ENCODE measurements around the gene SPRED2. TPM values are rescaled to one million over a fixed set of nuclear protein-coding genes. Genes with fewer than 3 reads are reported as not detected.
A peak's percentile ranks its signal among the peaks of the same experiment; 100 is the strongest.

The SPRED2 gene
- total RNA-seq, 1 experiment from 2014 or later: 6.1 TPM

DNA sequence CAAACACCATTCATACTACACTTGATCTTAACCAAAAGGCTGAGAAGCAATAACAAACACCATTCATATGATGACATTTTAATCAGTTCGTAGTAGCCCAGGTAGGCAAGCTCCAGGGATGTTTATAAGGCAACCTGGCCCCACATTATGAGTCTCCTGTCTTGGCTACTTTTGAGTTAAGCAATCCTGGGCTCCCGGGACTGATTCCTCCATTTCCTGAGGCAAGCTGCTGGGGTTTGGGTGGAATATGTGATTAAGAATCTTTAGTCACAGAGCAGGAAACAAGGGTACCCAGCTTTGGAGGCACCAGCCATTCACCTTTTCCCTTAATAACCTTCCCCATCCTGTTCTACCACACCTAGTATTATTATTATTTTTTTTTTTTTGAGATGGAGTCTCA lies 24.5 kb upstream of the SPRED2 start:
- Histone ChIP-seq H3K27me3 (replicated peaks) (no peaks in the 10 kb centered on the region), H3K36me3 (no peaks in the 10 kb centered on the region), H3K4me1 (replicated peaks) (no peaks in the 10 kb centered on the region), H3K27ac (no peak overlapping the region), H3K4me3 (no peak overlapping the region), H3K9me3 (replicated peaks) (no peaks in the 10 kb centered on the region)
- DNase-seq (ENCODE audit: low read depth in 1 of 2, low spot score in 2 of 2): no peak

DNA sequence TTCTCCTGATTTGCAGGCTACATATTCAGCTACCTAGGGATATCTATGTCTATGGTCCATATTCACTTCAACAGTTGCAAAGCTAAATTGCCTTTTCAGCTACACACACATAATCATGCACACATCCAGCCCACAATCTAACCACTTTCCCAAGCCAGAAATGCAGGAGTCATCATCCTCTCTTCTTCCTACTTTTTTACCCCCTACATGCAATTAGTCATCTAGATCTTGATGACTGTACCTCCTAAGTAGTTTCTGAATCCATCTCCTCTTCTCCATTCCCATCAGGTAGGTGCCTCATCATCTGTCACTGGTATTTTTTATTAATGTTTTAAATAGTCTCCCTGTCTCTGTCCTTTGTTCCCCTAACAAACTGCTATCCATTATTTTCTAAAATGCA lies 23.7 kb upstream of the SPRED2 start:
- H3K36me3 ChIP-seq: no peaks in the 10 kb centered on the region
- DNase-seq (ENCODE audit: low read depth in 1 of 2, low spot score in 2 of 2): no peak
- H3K27me3 ChIP-seq (replicated peaks): no peaks in the 10 kb centered on the region
- H3K4me1 ChIP-seq (replicated peaks): no peaks in the 10 kb centered on the region
- H3K9me3 ChIP-seq (replicated peaks): no peaks in the 10 kb centered on the region
- H3K4me3 ChIP-seq: no peak overlapping the region
- no peak overlapping the region for H3K27ac ChIP-seq

DNA sequence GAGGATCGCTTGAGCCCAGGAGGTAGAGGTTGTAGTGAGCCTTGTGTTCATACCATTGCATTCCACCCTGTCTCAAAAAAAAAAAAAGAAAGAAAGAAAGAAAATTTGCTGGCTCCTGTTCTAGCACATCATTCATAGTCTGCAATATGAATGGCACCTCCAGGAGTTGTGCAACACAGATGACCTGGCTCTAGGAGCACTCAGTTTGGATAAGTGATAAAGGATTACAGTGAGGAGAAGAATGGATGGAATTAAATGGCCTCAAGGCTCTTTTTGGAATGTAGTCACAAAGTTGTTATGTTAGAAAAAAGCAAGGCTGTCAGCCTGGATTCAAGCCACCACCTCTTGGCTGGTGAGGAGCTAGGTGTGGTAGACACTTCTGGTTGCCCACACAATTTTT lies 21.5 kb upstream of the SPRED2 start:
- no peak for DNase-seq (ENCODE audit: low read depth in 1 of 2, low spot score in 2 of 2)
- no peaks in the 10 kb centered on the region for H3K4me1 ChIP-seq (replicated peaks)
- no peaks in the 10 kb centered on the region for H3K27me3 ChIP-seq (replicated peaks)
- no peak overlapping the region for H3K27ac ChIP-seq
- H3K9me3 ChIP-seq (replicated peaks): no peaks in the 10 kb centered on the region
- no peaks in the 10 kb centered on the region for H3K36me3 ChIP-seq
- H3K4me3 ChIP-seq: no peak overlapping the region

DNA sequence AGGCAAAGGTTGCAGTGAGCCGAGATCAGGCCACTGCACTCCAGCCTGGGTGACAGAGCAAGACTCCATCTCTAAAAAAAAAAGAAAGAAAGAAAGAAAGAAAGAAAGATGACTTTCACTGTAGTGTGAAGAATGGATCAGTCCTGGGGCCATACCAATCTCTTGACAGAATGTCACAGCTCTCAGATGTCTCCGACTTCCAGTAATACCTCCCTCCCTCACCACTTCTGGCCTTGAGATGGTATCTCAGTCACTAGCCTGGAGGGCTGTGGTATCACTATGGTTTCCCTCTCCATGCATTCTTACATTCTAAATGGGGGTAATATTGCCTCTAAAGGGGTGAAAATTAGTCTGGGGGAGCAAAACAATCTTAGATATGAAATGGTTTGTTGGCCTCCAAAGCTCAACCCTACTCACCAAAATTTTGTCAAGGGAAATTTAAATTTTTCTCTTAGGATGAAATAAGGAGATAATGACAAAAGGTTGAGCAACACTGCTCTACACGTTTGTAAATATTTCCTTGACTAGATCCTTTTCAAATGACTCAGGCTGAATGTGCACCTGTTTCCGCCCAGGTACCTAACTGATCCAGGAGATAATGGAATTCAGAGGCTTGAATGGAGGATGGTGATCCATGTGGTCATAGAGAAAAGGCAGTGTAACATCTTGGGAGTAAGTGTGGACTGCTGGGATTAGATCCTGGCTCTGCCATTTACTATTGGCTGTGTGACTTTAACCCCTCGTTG lies 19.9 kb upstream of the SPRED2 start:
- no peak for DNase-seq (ENCODE audit: low read depth in 1 of 2, low spot score in 2 of 2)
- H3K27me3 ChIP-seq (replicated peaks): no peaks in the 10 kb centered on the region
- no peaks in the 10 kb centered on the region for H3K36me3 ChIP-seq
- H3K4me1 ChIP-seq (replicated peaks): no peaks in the 10 kb centered on the region
- H3K27ac ChIP-seq: no peak overlapping the region
- no peak overlapping the region for H3K4me3 ChIP-seq
- no peaks in the 10 kb centered on the region for H3K9me3 ChIP-seq (replicated peaks)

DNA sequence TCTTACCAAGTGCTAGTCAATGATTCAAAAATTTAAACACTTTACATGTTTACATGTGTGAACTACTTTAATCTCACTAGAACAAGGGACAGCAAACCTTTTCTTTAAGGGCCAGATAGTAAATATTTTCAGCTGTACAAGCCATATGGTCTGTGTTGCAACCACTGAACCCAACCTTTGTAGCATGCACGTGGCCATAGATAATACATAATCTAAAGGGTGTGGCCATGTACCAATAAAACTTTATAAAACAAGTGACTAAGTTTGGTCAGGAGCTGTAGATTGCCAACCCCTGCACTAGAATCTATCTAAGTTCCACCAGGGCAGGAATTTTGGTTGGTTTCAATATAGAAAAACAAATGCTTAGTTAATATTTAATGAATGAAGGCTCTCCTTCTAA lies 18.4 kb upstream of the SPRED2 start:
- H3K27me3 ChIP-seq (replicated peaks): no peaks in the 10 kb centered on the region
- no peak overlapping the region for H3K27ac ChIP-seq
- H3K4me1 ChIP-seq (replicated peaks): no peaks in the 10 kb centered on the region
- DNase-seq (ENCODE audit: low read depth in 1 of 2, low spot score in 2 of 2): no peak
- no peaks in the 10 kb centered on the region for H3K36me3 ChIP-seq
- no peak overlapping the region for H3K4me3 ChIP-seq
- no peaks in the 10 kb centered on the region for H3K9me3 ChIP-seq (replicated peaks)

DNA sequence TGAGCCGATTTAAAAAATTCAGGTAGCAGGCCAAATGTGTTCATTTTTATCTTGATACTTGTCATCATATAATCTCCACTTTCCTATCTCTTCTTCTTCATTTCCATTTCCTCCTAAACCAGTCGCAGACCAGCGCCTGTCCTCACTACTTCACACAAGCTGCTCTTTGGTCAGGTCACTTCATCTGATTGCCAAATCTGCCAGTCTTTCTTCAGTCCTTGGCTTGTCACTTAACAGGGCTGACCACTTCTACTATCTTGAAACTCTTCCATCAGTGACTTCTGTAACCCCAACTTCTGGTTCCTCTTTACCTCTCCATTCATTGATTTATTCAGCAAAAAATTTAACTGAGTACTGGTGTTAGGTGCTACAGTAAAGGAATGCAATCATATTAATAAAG lies 18.0 kb upstream of the SPRED2 start:
- Histone ChIP-seq H3K9me3 (replicated peaks) (no peaks in the 10 kb centered on the region), H3K36me3 (no peaks in the 10 kb centered on the region), H3K4me3 (no peak overlapping the region), H3K4me1 (replicated peaks) (no peaks in the 10 kb centered on the region), H3K27me3 (replicated peaks) (no peaks in the 10 kb centered on the region), H3K27ac (no peak overlapping the region)
- DNase-seq (ENCODE audit: low read depth in 1 of 2, low spot score in 2 of 2): no peak

DNA sequence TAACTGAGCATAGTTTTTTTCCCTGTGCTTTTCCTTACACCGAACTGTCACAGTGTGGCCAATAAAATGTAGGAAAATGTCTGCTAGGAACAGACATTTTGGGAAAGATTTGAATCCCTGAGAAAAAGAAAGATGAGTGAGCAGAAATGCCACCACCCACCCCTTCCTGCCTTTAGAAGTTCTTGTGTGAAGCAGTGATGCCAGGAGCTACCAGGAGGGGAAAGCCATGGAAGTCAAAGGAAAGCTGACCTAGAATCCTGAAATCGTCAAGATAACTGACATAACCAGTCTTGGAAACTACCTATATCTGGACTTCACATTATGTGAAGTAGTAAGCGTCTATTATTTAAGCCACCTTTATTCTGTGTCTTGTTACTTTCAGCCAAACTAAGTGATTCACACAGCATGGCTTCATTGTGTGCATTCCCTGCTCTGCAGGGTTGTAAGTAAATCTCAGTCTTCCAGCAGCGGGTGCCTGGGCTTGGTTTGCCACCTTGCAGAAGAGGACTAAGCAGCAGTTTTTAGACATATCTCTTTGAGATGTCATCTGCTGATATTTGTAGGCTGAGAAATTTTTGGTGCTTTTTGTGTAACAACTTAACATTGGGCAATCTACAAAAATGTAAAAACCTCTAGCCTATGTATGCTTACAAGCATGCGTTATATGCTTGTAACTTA lies 11.2 kb upstream of the SPRED2 start:
- Histone ChIP-seq H3K9me3 (replicated peaks) (no peaks in the 10 kb centered on the region), H3K27ac (no peak overlapping the region), H3K4me1 (replicated peaks) (no peaks in the 10 kb centered on the region), H3K27me3 (replicated peaks) (no peaks in the 10 kb centered on the region), H3K36me3 (no peaks in the 10 kb centered on the region), H3K4me3 (no peak overlapping the region)
- peak in 1 of 2 experiments; percentile 38 for DNase-seq (ENCODE audit: low read depth in 1 of 2, low spot score in 2 of 2)

DNA sequence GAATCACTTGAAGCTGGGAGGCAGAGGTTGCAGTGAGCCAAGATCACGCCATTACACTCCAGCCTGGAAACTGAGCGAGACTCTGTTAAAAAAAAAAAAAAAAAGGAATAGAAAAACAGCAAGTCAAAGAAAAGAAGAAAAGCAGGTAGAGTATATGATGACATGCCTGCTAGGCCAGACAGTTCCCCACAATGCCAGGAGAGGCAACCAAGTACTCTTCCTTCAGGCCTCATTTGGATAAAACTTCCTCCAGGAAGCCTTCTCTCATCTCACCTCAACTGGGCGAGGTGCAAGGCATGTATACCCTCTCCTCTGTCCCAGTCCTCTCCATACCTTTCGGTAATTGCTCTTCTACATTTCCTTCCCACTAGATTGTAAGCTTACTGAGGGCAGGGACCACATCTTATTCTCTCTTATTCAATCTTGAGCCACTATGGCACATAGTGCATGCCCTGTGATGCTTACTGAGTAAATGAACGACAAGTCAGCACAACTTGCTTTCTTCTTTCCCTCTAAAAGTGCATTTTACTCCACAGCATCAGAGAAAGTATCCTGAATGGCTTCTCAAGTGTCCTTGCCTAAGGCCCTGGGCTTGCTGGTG lies 10.1 kb upstream of the SPRED2 start:
- no peaks in the 10 kb centered on the region for H3K36me3 ChIP-seq
- no peaks in the 10 kb centered on the region for H3K9me3 ChIP-seq (replicated peaks)
- no peak overlapping the region for H3K27ac ChIP-seq
- H3K4me3 ChIP-seq: no peak overlapping the region
- H3K27me3 ChIP-seq (replicated peaks): no peaks in the 10 kb centered on the region
- H3K4me1 ChIP-seq (replicated peaks): no peaks in the 10 kb centered on the region
- no peak for DNase-seq (ENCODE audit: low read depth in 1 of 2, low spot score in 2 of 2)

DNA sequence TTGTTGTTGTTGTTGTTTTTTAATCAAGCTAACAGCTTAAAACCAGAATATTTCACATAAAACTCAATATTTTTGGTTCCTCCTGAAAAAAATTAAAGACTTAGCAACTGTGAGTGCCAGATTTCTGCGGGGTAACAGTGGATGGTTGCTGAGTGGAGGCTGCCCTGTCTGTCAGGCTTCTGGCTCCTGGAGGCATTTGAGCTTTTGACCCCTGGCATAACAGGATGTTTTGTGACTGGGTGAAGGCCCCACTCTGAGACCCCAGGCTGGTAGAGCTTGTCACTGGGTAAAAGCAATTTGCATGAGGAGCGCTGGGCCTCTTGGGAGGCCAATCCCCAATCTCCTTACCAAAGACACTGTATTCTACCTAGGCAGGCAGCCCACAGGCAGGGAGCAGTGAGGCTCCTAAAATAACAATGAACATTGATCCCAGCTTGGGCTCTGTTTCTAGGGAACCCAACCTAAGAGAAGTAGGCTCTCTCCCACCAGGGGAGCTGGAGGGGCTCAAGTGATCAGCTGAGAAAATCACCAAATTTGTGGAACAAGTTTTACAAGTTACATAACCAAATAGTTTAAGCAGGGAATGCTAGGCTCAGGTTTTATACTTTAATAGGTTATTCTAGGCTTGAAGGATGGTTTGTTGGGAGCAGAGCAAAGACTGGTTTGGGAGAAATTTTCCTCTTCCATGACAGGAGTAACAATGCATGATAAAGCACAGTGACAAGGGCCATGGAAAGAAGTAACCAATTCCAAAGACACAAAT lies 5.9 kb upstream of the SPRED2 start:
- H3K27me3 ChIP-seq (replicated peaks): no peaks in the 10 kb centered on the region
- H3K4me3 ChIP-seq: no peak overlapping the region
- H3K36me3 ChIP-seq: no peaks in the 10 kb centered on the region
- DNase-seq (ENCODE audit: low read depth in 1 of 2, low spot score in 2 of 2): no peak
- H3K4me1 ChIP-seq (replicated peaks): peaks cover 10% of the 10 kb centered on the region; the same call in 1 of the 2 replicates
- H3K9me3 ChIP-seq (replicated peaks): no peaks in the 10 kb centered on the region
- H3K27ac ChIP-seq: no peak overlapping the region

DNA sequence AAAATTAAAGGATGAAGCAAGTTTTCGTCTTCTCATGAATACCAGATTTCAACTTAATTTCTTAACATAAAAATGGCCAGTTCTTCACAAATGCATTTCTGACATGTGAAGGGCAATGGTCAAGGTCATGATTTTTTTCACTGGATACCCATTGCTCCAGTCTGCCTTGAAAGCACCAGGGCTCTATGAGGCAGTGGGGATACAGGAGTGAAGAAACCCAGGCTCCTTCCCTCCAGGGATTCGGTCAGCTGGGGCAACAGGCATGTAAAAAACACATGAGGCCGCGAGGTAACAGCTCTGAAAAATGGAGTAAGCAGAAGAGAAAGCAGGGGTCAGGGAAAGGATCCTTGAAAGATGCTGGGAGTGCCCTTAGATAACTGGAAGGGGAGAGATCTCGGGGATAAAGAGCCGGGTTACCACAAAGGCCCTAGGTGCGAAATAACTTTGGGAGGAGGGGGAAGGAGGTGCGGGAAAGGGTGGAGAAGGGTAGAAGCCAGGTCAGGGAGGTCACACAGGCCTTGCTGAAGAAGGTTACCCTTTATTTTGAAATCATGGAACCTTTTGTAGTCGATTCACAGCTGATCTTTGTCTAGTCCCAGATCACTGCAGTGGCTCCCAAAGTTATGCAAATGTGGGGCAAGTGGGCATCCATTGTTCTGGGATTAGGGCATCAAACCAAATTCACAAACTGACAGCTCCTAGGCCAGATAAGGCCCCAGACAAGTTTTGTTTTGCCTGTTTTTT lies 5.2 kb upstream of the SPRED2 start:
- Histone ChIP-seq H3K9me3 (replicated peaks) (no peaks in the 10 kb centered on the region), H3K27ac (peak overlapping the region; percentile 93), H3K4me1 (replicated peaks) (peaks cover 10% of the 10 kb centered on the region), H3K36me3 (no peaks in the 10 kb centered on the region), H3K4me3 (no peak overlapping the region), H3K27me3 (replicated peaks) (no peaks in the 10 kb centered on the region)
- DNase-seq (ENCODE audit: low read depth in 1 of 2, low spot score in 2 of 2): no peak

DNA sequence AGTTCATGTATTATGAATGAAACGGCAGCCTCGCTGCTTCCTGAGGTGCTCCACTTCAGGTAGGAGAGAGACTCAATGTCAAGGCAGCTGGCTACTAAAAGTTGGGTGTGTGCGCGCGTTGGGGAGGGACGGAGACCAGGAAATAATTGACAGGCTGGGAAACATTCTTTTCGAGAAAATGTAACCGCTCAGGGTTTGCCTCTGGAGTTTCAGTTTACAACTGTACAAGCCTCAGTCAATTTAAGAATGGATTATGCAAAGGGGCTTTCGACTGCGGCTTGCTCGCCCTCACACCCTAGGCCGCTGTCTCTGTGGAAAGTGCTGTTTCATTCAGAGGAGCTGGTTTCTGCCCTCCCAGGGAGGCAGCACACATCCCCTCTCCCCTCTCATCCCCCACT lies 4.4 kb upstream of the SPRED2 start:
- H3K27ac ChIP-seq: peak overlapping the region; percentile 93
- H3K4me3 ChIP-seq: peak overlapping the region; percentile 62
- no peaks in the 10 kb centered on the region for H3K27me3 ChIP-seq (replicated peaks)
- peaks cover 10% of the 10 kb centered on the region for H3K4me1 ChIP-seq (replicated peaks)
- peaks cover under 1% of the 10 kb centered on the region; the same call in 1 of the 2 replicates for H3K36me3 ChIP-seq
- DNase-seq (ENCODE audit: low read depth in 1 of 2, low spot score in 2 of 2): no peak
- no peaks in the 10 kb centered on the region for H3K9me3 ChIP-seq (replicated peaks)

DNA sequence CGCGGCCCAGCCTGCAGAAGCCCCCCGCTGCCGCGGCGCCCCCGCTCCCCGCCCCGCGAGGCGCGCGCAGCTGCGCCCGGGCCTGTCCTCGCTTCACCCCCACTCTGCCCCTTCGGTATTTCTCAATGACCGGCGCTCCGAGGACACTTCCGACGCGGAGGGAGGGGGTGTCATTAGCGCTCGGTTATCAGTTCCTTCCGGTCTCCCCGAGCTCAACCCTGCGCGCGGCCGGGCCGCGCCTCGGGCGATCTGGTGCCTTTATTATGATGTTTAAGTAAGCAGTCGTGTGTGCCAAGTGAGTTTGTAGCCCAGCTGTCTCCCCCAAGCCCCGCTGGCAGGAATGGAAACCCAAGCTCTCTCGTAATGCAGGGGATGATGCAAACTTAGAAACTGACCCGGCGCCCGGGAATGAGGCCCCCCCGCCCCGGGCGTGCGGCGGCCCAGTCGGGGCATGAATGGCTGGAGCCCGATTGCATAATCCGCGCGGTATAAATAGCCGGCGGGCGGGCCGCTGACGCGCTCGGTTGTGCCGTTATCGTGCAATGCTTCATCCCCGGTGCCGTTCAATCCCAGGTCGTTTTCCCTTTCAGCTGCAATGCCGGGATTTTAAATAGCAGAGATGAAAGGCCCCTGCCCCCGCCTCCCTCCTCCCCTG lies 3.9 kb upstream of the SPRED2 start:
- Histone ChIP-seq H3K4me3 (peak overlapping the region; percentile 62), H3K4me1 (replicated peaks) (peaks cover 10% of the 10 kb centered on the region), H3K27me3 (replicated peaks) (no peaks in the 10 kb centered on the region), H3K36me3 (peaks cover 6% of the 10 kb centered on the region), H3K27ac (peak overlapping the region; percentile 93), H3K9me3 (replicated peaks) (no peaks in the 10 kb centered on the region)
- DNase-seq (ENCODE audit: low read depth in 1 of 2, low spot score in 2 of 2): peak; percentile 85 to 89

DNA sequence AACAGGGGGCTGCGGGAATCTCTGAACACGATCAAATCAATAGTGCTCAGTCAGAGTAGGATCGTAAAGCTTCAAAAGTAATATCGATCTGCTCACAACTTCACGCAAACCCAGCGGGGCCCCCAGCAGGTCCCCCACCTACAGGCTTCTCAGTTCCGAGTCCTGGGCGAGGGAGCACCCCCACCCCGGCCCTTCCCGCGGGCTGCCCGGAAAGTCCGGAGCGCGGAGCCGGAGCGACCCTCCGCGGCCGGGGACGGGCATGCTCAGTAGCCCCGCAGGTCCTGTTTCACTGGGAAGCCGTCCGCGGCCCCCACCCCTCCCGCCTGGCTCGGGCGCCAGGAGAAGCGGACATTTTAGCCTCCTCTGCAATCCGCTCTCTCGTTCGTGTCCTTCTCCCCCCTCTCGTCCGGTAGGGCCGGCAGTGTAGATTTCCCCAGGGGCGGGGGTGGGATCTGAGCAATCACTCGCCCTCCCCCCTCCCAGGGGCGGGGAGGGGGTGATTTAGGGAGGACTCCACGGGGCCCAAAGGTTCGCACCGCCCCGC lies 3.3 kb upstream of the SPRED2 start:
- Histone ChIP-seq H3K27ac (peak overlapping the region; percentile 93), H3K4me3 (peak overlapping the region; percentile 62)

More for the DNA sequence above, 3.3 kb upstream of the SPRED2 start:
- peaks cover 14% of the 10 kb centered on the region for H3K4me1 ChIP-seq (replicated peaks)
- no peaks in the 10 kb centered on the region for H3K9me3 ChIP-seq (replicated peaks)
- H3K27me3 ChIP-seq (replicated peaks): no peaks in the 10 kb centered on the region
- peaks cover 11% of the 10 kb centered on the region for H3K36me3 ChIP-seq
- peak; percentile 84 to 86 for DNase-seq (ENCODE audit: low read depth in 1 of 2, low spot score in 2 of 2)
